Measurements from ENCODE around the gene MBD6. TPM values are rescaled to one million over a fixed set of nuclear protein-coding genes. Genes with fewer than 3 reads are reported as not detected.

MBD6 gene
- total and polyA plus RNA-seq, 2 of the 8 experiments (the other 6 are each of a cell fraction or from before 2014, with no cell fraction given) = 3.9 to 32.3 TPM

DNA sequence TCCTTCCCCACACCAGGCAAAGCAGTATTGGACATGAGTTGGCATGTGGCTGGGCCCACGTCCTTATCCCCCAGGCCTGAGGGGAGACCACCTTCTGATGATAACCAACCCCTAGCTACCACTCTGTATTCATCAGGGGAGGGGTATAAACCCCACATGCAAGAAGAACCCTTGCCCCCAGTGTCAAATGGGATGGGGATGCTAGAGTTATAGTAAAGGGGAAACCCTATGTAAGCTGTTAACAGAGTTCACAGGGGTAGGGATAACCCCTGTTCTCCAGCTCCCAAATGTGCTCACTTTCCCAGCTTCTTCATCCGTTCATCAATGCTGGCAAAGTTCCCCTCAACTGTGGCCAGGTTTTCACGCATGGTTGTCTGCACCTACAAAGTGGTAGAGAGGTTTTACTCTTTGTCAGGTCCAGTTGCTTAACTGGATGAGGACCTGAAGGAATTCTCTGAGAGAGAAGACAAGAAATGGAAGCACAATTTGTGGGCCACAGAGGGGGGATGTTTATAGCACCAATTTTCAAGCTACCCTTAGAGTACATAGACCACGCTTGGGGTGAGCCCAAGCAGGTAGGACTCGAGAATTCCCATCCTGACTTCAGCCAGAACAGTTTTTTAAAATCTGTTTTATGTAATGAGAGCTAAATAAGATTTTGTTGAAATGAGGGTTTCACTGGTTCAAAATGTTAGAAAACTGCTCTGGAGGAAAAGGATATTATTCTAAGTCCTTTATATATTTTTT is 7.9 kb downstream of the MBD6 start:
- Histone ChIP-seq H3K23me2 (ENCODE audit: low read depth, low read length) (no peaks in the 10 kb centered on the region), H3K27me3 (replicated peaks in 1 of 4; ENCODE audit: control insufficient read depth in 3 of 4, extremely low read depth in 1 of 4, insufficient read depth in 3 of 4, low read length in 3 of 4) (peaks cover 0 to 1% (median 0%) of the 10 kb centered on the region in 4 experiments; a peak in 1 of 7 replicates), H2BK5ac (ENCODE audit: low read depth, low read length) (no peak overlapping the region), H3K36me3 (ENCODE audit: control insufficient read depth in 2 of 4, insufficient read depth in 4 of 4, low read length in 3 of 4) (peaks cover 16 to 79% (median 52%) of the 10 kb centered on the region in 4 experiments; a peak in 7 of 8 replicates), H4K8ac (ENCODE audit: extremely low read depth, insufficient read depth, low read length) (no peak overlapping the region), H3K14ac (ENCODE audit: insufficient read length) (no peak overlapping the region), H4K5ac (ENCODE audit: insufficient read length, low read depth, low read length) (no peak overlapping the region), H2BK20ac (ENCODE audit: low read length) (no peak overlapping the region), H2BK12ac (ENCODE audit: low read depth, low read length) (no peak overlapping the region), H3K4me3 (ENCODE audit: extremely low read depth in 1 of 4, insufficient read depth in 2 of 4, low read depth in 3 of 4, low read length in 4 of 4) (no peak overlapping the region), H3K9me3 (ENCODE audit: insufficient read depth in 2 of 2, low read depth in 1 of 2, low read length in 1 of 2) (no peaks in the 10 kb centered on the region), H4K20me1 (replicated peaks in 1 of 2; ENCODE audit: control insufficient read depth in 1 of 2, insufficient read depth in 2 of 2, low read length in 2 of 2) (peaks cover 1 to 7% of the 10 kb centered on the region in 2 experiments), H3K56ac (replicated peaks; ENCODE audit: insufficient read length, low read depth, low read length) (no peak overlapping the region), H3K4me2 (ENCODE audit: insufficient read depth in 1 of 2, low read depth in 2 of 2, low read length in 2 of 2) (no peak overlapping the region), H4K91ac (replicated peaks; ENCODE audit: insufficient read length, low read length) (no peak overlapping the region), H3K18ac (ENCODE audit: extremely low read depth, low read length) (no peak overlapping the region), H3K79me1 (ENCODE audit: low read depth, low read length) (no peaks in the 10 kb centered on the region; the same call in 1 of the 2 replicates), H3K9ac (replicated peaks in 1 of 4; ENCODE audit: extremely low read depth in 1 of 4, low read depth in 3 of 4, low read length in 3 of 4) (no peak overlapping the region), H2BK120ac (replicated peaks; ENCODE audit: low read depth, low read length) (no peak overlapping the region), H2AK5ac (ENCODE audit: low read depth, low read length) (no peak overlapping the region), H2BK15ac (ENCODE audit: low read length) (no peak overlapping the region), H3K27ac (ENCODE audit: low read depth, low read length) (no peak overlapping the region), H3K4me1 (replicated peaks in 1 of 4; ENCODE audit: control insufficient read depth in 3 of 4, insufficient read depth in 4 of 4, low read length in 3 of 4) (no peaks in the 10 kb centered on the region), H3K23ac (ENCODE audit: insufficient read length) (no peak overlapping the region), H3K79me2 (ENCODE audit: control insufficient read depth in 1 of 2, insufficient read depth in 2 of 2, low read length in 2 of 2) (no peaks in the 10 kb centered on the region), H3K4ac (replicated peaks; ENCODE audit: insufficient read length, low read depth, low read length) (no peak overlapping the region), H2AFZ (ENCODE audit: low read length) (no peak overlapping the region)
- TF ChIP-seq RBBP5 (IDR thresholded peaks at IDR 0.05; ENCODE audit: borderline replicate concordance, low read depth, low read length) (no peak), ZNF274 (IDR thresholded peaks at IDR 0.05; ENCODE audit: borderline replicate concordance, extremely low read depth, low read length) (no peak), CHD2 (IDR thresholded peaks at IDR 0.05; ENCODE audit: low read length) (no peak), BCL11A (IDR thresholded peaks at IDR 0.05; ENCODE audit: low read depth in 2 of 2, low read length in 2 of 2) (no peak), TAF1 (IDR thresholded peaks at IDR 0.05; ENCODE audit: low read depth, low read length) (no peak)
- DNase-seq (ENCODE audit: low read depth in 1 of 2, low spot score in 2 of 2) (no peak), FAIRE-seq (no peak)
- ChIA-PET POLR2A (ENCODE audit: partially characterized antibody) (interaction anchor here (0.8 to 8.9 kb wide), 6 partner anchors 7 to 89 kb away, joined by 3 to 65 read pairs (median 26); partner anchors contain the start of genes DCTN2, DDIT3 and MBD6), CTCF (ENCODE audit: partially characterized antibody) (interaction anchor here (0.5 to 2.0 kb wide), 5 partner anchors 10 to 282 kb away, joined by 3 to 5 read pairs (median 3); no protein-coding TSS in a partner anchor)
- 88% methylated on average over 5 of the region's 5 CpGs; no CpG with 5 or more reads in 1 of the 2 experiments for WGBS, 2 experiments (ENCODE audit: extremely low coverage in 1 of 2, insufficient coverage in 1 of 2, insufficient read length in 1 of 2, insufficient replicate concordance in 2 of 2, low coverage in 1 of 2, low lambda C conversion rate in 2 of 2, missing lambda C conversion rate in 1 of 2)

All from H1 (cell line).